DLD1 (cell line): ENCODE data around the gene SYT1.

Experiments
- in situ Hi-C: cut with HindIII; loops from 2 replicates; pipeline ENCODE4 v1.10.0; 2017; ENCODE audit warnings: low sequenced_read_pairs

The SYT1 gene

GRCh38 chr12:79127271-79127751, 262.7 kb downstream of the SYT1 start:
- in situ Hi-C loops: no loop called here

- in situ Hi-C loops: no loop called here
Observed at GRCh38 chr12:79128956-79129355, 264.4 kb downstream of the SYT1 start.

DNA sequence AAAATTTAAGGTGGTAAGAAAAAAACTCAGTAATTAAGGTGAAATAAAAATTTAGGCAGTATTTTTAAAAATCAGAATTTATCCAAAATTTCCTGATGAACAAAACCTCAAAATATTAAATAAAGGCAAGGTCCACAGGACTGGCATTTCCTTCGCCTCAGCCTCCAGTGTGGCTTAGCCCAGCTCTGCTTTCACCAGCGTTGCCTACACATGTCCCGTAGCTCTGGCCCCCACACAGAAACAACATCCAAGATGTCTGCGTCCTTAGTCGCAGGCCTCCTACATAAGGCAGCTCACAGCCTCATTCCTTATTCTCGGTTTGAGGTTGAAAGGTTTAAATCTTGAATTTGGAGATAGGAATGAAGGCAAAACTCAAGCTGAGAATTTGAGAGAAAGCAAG, 274.3 kb downstream of the SYT1 start:
- in situ Hi-C loops: no loop called here

- in situ Hi-C loops: no loop called here
Observed at GRCh38 chr12:79140711-79141110, 276.1 kb downstream of the SYT1 start.

DNA sequence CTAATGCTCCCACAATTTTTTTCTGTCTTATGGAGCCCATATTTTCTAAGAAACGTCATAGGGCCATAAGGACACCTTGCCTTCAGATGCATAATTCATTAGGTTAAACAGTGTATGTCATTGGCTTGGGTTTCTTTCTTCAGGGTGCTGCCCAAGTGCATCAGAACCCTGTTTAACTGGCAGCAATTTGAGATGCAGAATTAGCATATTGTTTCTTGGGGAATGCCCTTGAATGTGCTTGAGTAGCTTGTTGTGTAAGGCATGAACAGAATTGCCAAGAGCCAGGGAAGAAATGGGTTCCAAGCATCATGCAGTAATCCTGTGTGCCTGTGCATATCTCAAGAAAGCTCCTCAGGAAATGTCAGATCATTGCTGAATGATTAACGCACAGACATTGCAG, 277.2 kb downstream of the SYT1 start:
- in situ Hi-C loops: no loop called here

DNA sequence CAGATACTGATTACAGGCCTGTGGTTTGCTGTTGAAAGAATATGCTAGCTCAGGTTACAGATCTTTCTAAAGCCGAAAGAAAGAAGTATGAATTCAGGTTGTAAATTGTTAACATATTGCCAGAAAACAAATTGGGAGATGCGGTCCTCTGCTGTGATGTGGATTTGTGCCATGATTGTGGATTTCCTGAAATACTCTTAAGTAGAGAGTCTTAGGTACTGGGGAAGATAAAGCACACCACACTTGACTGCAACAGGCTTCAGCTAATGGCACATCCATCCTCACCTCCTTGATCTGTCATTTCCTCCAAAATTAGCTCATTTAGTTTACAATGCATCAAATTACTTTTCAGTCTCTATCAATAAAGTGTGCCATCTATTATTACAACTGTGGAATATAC, 279.2 kb downstream of the SYT1 start:
- in situ Hi-C loops: no loop called here

- in situ Hi-C loops: no loop called here
Observed at GRCh38 chr12:79151956-79152355, 287.4 kb downstream of the SYT1 start.

DNA sequence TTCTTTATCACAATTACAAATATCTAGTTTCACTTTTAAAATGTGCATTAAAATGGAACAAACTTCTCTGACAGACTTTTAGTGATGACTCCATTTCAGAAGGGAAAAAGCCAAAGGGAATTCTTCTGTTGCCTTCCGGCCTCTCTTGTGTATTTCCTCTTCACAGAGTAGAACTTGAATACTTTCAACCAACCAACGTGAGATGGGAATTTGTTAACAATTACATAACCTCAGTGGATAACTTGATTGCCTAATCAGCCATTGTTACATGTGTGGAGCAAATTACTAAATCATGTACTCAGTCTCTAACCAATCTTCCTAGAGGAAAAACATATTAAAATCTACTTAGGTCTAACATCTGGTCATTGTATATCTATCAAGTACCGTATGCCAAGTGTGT, 291.1 kb downstream of the SYT1 start:
- in situ Hi-C loops: no loop called here

- in situ Hi-C loops: no loop called here
Observed at GRCh38 chr12:79156846-79157463, 292.4 kb downstream of the SYT1 start.

DNA sequence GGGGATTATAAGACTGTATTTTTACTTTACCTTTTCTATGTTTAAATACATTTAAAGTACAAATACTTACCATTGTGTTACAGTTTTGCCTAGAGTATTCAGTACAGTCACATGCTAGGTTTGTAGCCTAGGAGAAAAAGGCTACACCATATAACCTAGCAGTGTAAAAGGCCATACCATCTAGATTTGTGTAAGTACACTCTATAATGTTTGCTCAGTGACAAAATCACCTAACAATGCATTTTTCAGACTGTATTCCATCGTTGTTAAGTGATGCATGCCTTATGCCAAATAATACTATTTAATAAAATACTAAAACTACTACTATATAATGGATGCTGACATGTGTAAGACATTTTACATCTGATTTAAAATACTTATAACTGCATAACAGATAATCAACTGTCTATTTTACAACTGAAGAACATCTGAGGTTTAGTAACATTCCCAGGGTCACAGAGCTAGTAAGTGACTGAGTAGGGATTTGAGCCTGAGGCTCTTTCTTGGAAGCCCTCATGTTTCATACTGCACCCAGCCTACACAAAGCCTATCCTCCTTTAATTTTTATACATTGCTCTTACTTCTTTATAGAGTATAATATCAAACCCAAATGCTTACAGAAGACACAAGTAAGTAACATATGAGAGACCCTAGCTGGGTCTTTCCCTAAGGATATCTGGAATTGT, 296.8 kb downstream of the SYT1 start:
- in situ Hi-C loops: no loop called here

DNA sequence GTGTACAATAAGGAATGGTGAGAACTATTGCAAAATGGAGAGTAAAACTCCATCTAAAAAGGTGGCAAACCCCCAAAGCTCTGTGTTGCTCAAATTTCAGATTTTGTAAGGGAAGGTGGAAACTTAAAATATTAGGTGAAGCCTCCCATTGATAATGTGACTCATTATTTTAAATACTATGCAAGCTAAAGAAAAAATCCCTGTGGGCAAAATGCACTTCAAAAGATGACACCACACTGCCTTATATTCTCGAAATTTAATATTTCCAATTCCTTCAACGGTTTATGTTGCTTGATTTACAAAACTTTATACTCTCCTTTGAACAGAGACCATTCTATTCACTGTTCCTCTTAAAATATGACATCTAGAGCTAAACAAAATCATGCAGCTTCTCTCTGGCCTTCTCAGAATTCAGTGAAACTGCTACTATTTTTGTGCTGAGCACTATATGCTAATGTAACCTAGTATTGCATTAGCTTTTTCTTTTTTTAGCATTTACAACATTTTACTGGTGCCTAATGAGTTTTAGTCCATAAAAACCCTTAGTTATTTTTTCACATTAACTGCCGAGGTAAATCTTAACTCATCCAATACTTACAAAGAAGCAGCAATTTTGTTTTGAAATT, 297.7 kb downstream of the SYT1 start:
- in situ Hi-C loops: no loop called here

DNA sequence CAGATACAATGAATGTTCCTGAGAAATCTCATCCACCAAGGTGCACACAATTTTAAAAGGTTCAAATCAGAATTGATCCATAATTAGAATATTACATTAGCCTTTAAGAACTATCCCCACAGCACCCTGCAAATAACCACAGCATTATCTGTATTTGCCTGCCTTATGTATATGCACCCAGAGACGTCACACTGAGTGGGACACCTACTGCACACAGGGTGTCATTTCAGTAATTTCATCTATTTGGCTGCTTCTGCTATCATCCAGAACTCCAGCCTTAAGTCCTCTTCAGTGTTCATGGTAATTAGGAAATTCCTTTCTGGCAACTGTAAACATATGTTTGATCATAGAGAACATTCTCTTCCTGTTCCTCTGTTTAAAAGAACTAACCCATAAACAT, 298.4 kb downstream of the SYT1 start:
- in situ Hi-C loops: no loop called here

DNA sequence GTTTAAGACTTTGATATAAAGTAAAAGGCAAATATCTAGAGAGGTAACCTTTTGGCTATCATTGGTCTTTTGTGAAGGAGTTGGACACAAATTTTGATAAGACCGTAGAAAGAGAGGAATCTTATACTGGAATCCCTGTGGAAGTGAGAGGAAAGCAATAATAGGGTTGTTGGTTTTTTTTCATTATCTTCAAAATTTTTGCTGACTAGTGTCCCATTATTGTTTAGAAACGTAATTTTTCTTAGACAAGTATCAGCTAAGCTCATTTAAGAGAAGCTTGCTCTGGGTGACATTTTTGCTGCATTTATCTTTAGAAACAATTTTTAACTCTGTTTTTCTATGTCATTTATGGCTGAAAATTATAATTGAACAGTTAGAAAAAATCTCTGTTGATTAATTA, 300.3 kb downstream of the SYT1 start:
- in situ Hi-C loops: no loop called here

DNA sequence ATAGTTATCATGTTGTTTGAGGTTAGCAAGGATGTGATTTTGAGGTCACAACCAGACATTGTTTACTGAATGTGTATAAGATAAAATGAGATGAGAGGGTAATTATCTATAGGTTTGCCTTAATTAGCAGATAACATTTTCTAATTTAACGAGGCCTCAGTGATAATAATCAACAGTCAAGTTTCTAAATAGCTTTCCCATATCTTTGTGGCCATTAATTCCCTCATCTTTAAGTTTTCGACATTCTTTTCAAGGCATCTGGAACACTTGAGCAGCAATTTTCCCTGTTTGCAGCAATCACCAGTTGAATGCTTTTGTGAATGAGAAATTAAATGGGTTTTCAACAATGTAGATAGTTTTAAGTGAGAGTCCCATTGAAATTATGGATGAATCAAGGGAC, 304.1 kb downstream of the SYT1 start:
- in situ Hi-C loops: no loop called here

DNA sequence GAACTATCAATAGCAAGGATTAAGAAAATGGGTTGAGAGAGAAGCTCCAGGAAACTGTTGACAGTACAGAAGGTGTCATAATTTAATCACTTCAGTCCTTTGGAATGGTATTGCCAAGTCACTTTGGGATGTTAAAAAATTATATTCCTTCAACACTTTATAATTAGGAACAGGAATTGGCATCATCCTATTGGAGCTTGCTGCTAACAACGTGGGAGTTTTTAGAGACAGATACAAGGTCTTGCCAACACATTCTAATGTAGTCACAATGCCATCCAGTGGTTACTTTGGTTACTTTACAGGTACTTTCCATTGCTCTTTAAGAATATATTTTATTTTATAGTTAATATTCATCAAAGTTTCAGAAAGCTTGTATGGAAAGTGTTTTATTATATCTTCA, 310.1 kb downstream of the SYT1 start:
- in situ Hi-C loops: no loop called here

DNA sequence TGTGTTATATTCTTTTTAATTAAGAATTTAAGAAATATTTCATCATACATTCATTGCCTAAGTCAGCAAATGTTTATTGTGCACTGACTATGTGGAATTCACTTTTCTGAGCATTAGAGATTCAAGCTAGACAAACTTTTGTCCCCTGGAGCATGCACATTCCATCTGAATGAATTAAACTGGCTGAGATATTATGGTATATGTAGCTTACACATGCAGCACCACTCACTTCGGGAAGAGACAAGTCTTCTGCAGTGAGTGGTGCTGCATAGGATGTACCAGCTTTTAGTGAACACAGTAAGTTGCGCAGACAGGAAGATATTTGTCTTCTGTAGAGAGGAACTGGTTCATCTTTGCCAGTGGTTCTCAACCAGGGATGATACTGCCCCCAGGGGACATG, 318.4 kb downstream of the SYT1 start:
- in situ Hi-C loops: no loop called here

- in situ Hi-C loops: no loop called here
Observed at GRCh38 chr12:79183926-79184325, 319.4 kb downstream of the SYT1 start.

DNA sequence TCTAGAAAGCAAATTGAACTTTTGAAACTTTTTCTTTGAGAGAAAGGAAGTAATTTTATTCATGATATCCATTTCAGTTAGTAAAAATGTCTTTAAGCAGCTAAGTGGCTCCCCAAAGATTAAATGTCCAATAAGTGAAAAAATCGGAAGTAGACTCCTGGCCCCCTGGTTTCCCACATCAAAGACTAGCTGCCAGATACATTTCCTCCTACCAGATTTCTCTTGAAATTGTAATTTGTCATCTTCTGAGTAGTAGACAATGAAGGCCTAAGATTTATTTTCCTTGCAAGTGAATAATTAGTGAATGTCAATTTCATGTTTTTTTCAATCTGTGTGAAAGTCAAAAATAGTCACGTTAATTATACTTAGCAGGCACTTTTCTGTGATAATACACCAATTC, 321.9 kb downstream of the SYT1 start:
- in situ Hi-C loops: no loop called here

GRCh38 chr12:79187032-79187431, 322.5 kb downstream of the SYT1 start:
- in situ Hi-C loops: no loop called here

- in situ Hi-C loops: no loop called here
Observed at GRCh38 chr12:79191391-79191790, 326.8 kb downstream of the SYT1 start.

- in situ Hi-C loops: no loop called here
Observed at GRCh38 chr12:79194595-79194994, 330.0 kb downstream of the SYT1 start.

GRCh38 chr12:79199166-79199565, 334.6 kb downstream of the SYT1 start:
- in situ Hi-C loops: no loop called here
